Ovary (tissue), 9 donors: ENCODE results near the gene ANKDD1A. TPM values are rescaled to one million over a fixed set of nuclear protein-coding genes. Genes with fewer than 3 reads are reported as not detected.

Experiments used
- DNase-seq, 5 donors: peaks; one replicate each; pipeline ENCODE4 v3.0.0-alpha.2; 2019 to 2020
- H3K27ac ChIP-seq, 2 donors: fragments of 200-600 bp; one replicate each; pipeline versions ENCODE4 v1.5.1 to v1.8.0; 2019 to 2022
- H3K27me3 ChIP-seq: fragments of 200-600 bp; one replicate; pipeline ENCODE4 v1.8.0; 2022
- H3K36me3 ChIP-seq: fragments of 200-600 bp; sonication (generic); one replicate; pipeline ENCODE4 v1.5.1; 2019
- H3K4me1 ChIP-seq: one replicate; pipeline ENCODE4 v1.8.1; 2013; ENCODE audit warnings: mild to moderate bottlenecking, moderate library complexity; ENCODE audit not compliant: insufficient read depth
- H3K4me3 ChIP-seq: fragments of 200-600 bp; sonication (generic); one replicate; pipeline ENCODE4 v1.5.1; 2017
- H3K9me3 ChIP-seq, 2 donors: fragments of 200-600 bp in 1 of 2; sonication (generic) in 1 of 2; one replicate each; pipeline versions ENCODE4 v1.5.1 to v1.8.1; 2013 to 2019; ENCODE audit warnings: mild to moderate bottlenecking in 1 of 2, moderate library complexity in 1 of 2
- CTCF ChIP-seq, 3 donors: fragments of 450-650 bp in 2 of 3; fragments of 200-600 bp in 1 of 3; IDR thresholded peaks; one replicate each; pipeline versions ENCODE4 v1.5.1 to v1.8.0; 2016 to 2022; ENCODE audit warnings: antibody characterized with exemption in 3 of 3, mild to moderate bottlenecking in 1 of 3
- EP300 ChIP-seq: sonication (generic); formaldehyde crosslinking; IDR thresholded peaks from one replicate; pipeline ENCODE4 v1.6.1; 2017; ENCODE audit warnings: antibody characterized with exemption
- POLR2A ChIP-seq: fragments of 450-650 bp; IDR thresholded peaks from one replicate; pipeline ENCODE4 v1.6.1; 2017; ENCODE audit warnings: antibody characterized with exemption, mild to moderate bottlenecking, moderate library complexity
- WGBS, 3 donors: extraction: QIAGEN DNeasy Blood & Tissue Kit in 1 of 3; methylation state at CpG; one replicate each; pipeline versions ENCODE4 v1.1.5 to v1.1.7; 2013 to 2017; 5-methylcytosine and 5-hydroxymethylcytosine counted together
- intact Hi-C, 4 donors: fragments of 100-400 bp; cut with DNase I; formaldehyde crosslinking; loops; one replicate each; pipeline versions ENCODE4 v1.11.0 to v1.15.1; 2022 to 2023
- polyA plus RNA-seq, 2 donors: library from polyadenylated mRNA; stranded (reverse); fragments of 200-250 nt in 1 of 2; fragments of 350-450 nt in 1 of 2; fragmentation: Illumina TruSeq in 1 of 2; extraction: RNeasy Lipid Tissue Mini Kit (QIAGEN cat#74804) in 1 of 2; gene quantifications; one replicate each; pipeline ENCODE4 v1.2.3, GENCODE V29; 2013 to 2014
- total RNA-seq, 7 donors: library from RNA; depleted of rRNA in 2 of 7; stranded (reverse); fragments of >200 nt in 2 of 7; fragmentation: NEBNext Ultra II Directional in 3 of 7; extraction: Animal tissue kit (Norgen Biotek cat#: 25700) in 3 of 7; gene quantifications; one replicate each; pipeline versions ENCODE4 v1.1.0 to v1.2.4, GENCODE V29; 2016 to 2023
- donor health status: DM: no; HTN: no; CAD: no; lungs with moderate emphysema.
- donor health status: DM: no; HTN: no; CAD: no.
- donor health status: Bipolar disorder and iron deficiency.
- donor health status: DM: yes; HTN: yes; CAD: no.
- donor health status: DM: no; HTN: no; CAD: no.
- donor health status: DM: yes; HTN: yes; CAD: no.

The ANKDD1A gene
- total and polyA plus RNA-seq, 9 donors: 5.7 to 29.4 (median 10.2) TPM

GRCh38 chr15:65006876-65007275 lies 95.2 kb downstream of the ANKDD1A start:
- intact Hi-C loops: no loop called here
- WGBS, 3 donors: 86 to 89% (median 87%) methylated on average over 3 of the region's 3 CpGs
- Histone ChIP-seq H3K4me3 (no peak overlapping the region), H3K9me3 (no peaks in the 10 kb centered on the region), H3K27me3 (no peaks in the 10 kb centered on the region), H3K4me1 (no peaks in the 10 kb centered on the region), H3K36me3 (no peaks in the 10 kb centered on the region), H3K27ac (no peak overlapping the region)
- no peak for DNase-seq
- TF ChIP-seq POLR2A (no peak), CTCF (IDR thresholded peaks at IDR 0.05) (no peak), EP300 (no peak)

Other genes with a start within 250 kb of the ANKDD1A start
- 10 to 100 TPM in 5 of 7 donors, 1 to 10 TPM in 2; 1.1 to 23.8 (median 10.8) TPM for gene RBPMS2, start 136.3 kb upstream of the ANKDD1A start, total RNA-seq
- 1 to 10 TPM; 6.0 to 6.8 TPM for gene RBPMS2, start 136.3 kb upstream of the ANKDD1A start, polyA plus RNA-seq
- 1 to 10 TPM in 2 of 7 donors, under 1 TPM in 3, not detected in 2; 0.18 to 1.4 (median 0.37) TPM for gene PIF1, start 86.3 kb upstream of the ANKDD1A start, total RNA-seq
- gene PIF1, start 86.3 kb upstream of the ANKDD1A start, polyA plus RNA-seq: under 1 TPM; 0.98 to 0.99 TPM
- gene PLEKHO2, start 70.0 kb upstream of the ANKDD1A start, total RNA-seq: 10 to 100 TPM; 12.6 to 42.7 (median 27.9) TPM
- 10 to 100 TPM; 16.6 to 19.5 TPM for gene PLEKHO2, start 70.0 kb upstream of the ANKDD1A start, polyA plus RNA-seq
- gene SPG21, start 78.0 kb downstream of the ANKDD1A start, total RNA-seq: 10 to 100 TPM; 60.6 to 90.6 (median 84.0) TPM
- gene SPG21, start 78.0 kb downstream of the ANKDD1A start, polyA plus RNA-seq: 100 to 1,000 TPM in 1 of 2 donors, 10 to 100 TPM in 1; 59.7 to 123 TPM
- gene MTFMT, start 117.7 kb downstream of the ANKDD1A start, total RNA-seq: 10 to 100 TPM; 16.8 to 30.3 (median 20.0) TPM
- gene MTFMT, start 117.7 kb downstream of the ANKDD1A start, polyA plus RNA-seq: 10 to 100 TPM; 11.5 to 15.8 TPM
- under 1 TPM in 2 of 7 donors, not detected in 5; 0.27 to 0.31 TPM for gene SLC51B, start 133.5 kb downstream of the ANKDD1A start, total RNA-seq
- under 1 TPM in 1 of 2 donors, not detected in 1; 0.22 TPM for gene SLC51B, start 133.5 kb downstream of the ANKDD1A start, polyA plus RNA-seq
- gene RASL12, start 156.1 kb downstream of the ANKDD1A start, total RNA-seq: 10 to 100 TPM in 6 of 7 donors, 1 to 10 TPM in 1; 4.8 to 31.1 (median 14.2) TPM
- 10 to 100 TPM; 19.1 to 24.8 TPM for gene RASL12, start 156.1 kb downstream of the ANKDD1A start, polyA plus RNA-seq
- gene KBTBD13, start 164.8 kb downstream of the ANKDD1A start, total RNA-seq: under 1 TPM in 4 of 7 donors, not detected in 3; 0.07 to 0.28 (median 0.11) TPM
- gene KBTBD13, start 164.8 kb downstream of the ANKDD1A start, polyA plus RNA-seq: under 1 TPM; 0.07 to 0.10 TPM
- gene UBAP1L, start 203.3 kb downstream of the ANKDD1A start, total RNA-seq: 1 to 10 TPM; 4.4 to 9.9 (median 7.6) TPM
- 1 to 10 TPM; 2.5 to 4.4 TPM for gene UBAP1L, start 203.3 kb downstream of the ANKDD1A start, polyA plus RNA-seq
- gene PDCD7, start 221.9 kb downstream of the ANKDD1A start, total RNA-seq: 10 to 100 TPM; 23.2 to 41.1 (median 32.8) TPM
- 10 to 100 TPM; 16.4 to 29.8 TPM for gene PDCD7, start 221.9 kb downstream of the ANKDD1A start, polyA plus RNA-seq